Measurements from ENCODE around the gene CMIP. TPM values are rescaled to one million over a fixed set of nuclear protein-coding genes. Genes with fewer than 3 reads are reported as not detected.

Gene CMIP
- total RNA-seq, 1 experiment from 2014 or later, result 63.7 TPM

GRCh38 chr16:81445143-81445961 lies 744 bp downstream of the CMIP start:
- H3K4me3 Mint-ChIP-seq, result peak overlapping the region; percentile 82
- ChIA-PET POLR2A (interaction anchor here (0.6 to 1.1 kb wide), 3 partner anchors 23 to 346 kb away, joined by 3 to 5 read pairs (median 3); no protein-coding TSS in a partner anchor), CTCF (interaction anchor here (1.2 kb wide), 1 partner anchor 140 kb away, joined by 7 read pairs; no protein-coding TSS in a partner anchor)
- ATAC-seq, result no peak; the same call in 1 of the 2 replicates
- H3K36me3 Mint-ChIP-seq, result no peaks in the 10 kb centered on the region
- H3K27ac Mint-ChIP-seq, result peak overlapping the region; percentile 73; the same call in 1 of the 2 replicates
- H3K9me3 Mint-ChIP-seq, result no peaks in the 10 kb centered on the region
- DNase-seq (ENCODE audit: low spot score), result no peak
- H3K4me1 Mint-ChIP-seq, result peaks cover 47% of the 10 kb centered on the region
- H3K27me3 Mint-ChIP-seq (ENCODE audit: low read depth), result peaks cover 24% of the 10 kb centered on the region
- TF ChIP-seq, protein P1, sequence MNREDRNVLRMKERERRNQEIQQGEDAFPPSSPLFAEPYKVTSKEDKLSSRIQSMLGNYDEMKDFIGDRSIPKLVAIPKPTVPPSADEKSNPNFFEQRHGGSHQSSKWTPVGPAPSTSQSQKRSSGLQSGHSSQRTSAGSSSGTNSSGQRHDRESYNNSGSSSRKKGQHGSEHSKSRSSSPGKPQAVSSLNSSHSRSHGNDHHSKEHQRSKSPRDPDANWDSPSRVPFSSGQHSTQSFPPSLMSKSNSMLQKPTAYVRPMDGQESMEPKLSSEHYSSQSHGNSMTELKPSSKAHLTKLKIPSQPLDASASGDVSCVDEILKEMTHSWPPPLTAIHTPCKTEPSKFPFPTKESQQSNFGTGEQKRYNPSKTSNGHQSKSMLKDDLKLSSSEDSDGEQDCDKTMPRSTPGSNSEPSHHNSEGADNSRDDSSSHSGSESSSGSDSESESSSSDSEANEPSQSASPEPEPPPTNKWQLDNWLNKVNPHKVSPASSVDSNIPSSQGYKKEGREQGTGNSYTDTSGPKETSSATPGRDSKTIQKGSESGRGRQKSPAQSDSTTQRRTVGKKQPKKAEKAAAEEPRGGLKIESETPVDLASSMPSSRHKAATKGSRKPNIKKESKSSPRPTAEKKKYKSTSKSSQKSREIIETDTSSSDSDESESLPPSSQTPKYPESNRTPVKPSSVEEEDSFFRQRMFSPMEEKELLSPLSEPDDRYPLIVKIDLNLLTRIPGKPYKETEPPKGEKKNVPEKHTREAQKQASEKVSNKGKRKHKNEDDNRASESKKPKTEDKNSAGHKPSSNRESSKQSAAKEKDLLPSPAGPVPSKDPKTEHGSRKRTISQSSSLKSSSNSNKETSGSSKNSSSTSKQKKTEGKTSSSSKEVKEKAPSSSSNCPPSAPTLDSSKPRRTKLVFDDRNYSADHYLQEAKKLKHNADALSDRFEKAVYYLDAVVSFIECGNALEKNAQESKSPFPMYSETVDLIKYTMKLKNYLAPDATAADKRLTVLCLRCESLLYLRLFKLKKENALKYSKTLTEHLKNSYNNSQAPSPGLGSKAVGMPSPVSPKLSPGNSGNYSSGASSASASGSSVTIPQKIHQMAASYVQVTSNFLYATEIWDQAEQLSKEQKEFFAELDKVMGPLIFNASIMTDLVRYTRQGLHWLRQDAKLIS (CRISPR knock-in tag; IDR thresholded peaks at IDR 0.05; ENCODE audit: borderline replicate concordance), result no peak
- no peak for TF ChIP-seq NFATC4 (CRISPR knock-in tag; IDR thresholded peaks at IDR 0.05)
- TF ChIP-seq SMAD3 (CRISPR knock-in tag; IDR thresholded peaks at IDR 0.05; ENCODE audit: borderline replicate concordance), result no peak
- TF ChIP-seq, protein P2, sequence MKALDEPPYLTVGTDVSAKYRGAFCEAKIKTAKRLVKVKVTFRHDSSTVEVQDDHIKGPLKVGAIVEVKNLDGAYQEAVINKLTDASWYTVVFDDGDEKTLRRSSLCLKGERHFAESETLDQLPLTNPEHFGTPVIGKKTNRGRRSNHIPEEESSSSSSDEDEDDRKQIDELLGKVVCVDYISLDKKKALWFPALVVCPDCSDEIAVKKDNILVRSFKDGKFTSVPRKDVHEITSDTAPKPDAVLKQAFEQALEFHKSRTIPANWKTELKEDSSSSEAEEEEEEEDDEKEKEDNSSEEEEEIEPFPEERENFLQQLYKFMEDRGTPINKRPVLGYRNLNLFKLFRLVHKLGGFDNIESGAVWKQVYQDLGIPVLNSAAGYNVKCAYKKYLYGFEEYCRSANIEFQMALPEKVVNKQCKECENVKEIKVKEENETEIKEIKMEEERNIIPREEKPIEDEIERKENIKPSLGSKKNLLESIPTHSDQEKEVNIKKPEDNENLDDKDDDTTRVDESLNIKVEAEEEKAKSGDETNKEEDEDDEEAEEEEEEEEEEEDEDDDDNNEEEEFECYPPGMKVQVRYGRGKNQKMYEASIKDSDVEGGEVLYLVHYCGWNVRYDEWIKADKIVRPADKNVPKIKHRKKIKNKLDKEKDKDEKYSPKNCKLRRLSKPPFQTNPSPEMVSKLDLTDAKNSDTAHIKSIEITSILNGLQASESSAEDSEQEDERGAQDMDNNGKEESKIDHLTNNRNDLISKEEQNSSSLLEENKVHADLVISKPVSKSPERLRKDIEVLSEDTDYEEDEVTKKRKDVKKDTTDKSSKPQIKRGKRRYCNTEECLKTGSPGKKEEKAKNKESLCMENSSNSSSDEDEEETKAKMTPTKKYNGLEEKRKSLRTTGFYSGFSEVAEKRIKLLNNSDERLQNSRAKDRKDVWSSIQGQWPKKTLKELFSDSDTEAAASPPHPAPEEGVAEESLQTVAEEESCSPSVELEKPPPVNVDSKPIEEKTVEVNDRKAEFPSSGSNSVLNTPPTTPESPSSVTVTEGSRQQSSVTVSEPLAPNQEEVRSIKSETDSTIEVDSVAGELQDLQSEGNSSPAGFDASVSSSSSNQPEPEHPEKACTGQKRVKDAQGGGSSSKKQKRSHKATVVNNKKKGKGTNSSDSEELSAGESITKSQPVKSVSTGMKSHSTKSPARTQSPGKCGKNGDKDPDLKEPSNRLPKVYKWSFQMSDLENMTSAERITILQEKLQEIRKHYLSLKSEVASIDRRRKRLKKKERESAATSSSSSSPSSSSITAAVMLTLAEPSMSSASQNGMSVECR (CRISPR knock-in tag; IDR thresholded peaks at IDR 0.05; ENCODE audit: borderline replicate concordance), result peak; percentile 63; the same call in 1 of the 2 replicates
- no peak for TF ChIP-seq GTF2I (CRISPR knock-in tag; conservative IDR thresholded peaks at IDR 0.05)
- TF ChIP-seq, protein P3, sequence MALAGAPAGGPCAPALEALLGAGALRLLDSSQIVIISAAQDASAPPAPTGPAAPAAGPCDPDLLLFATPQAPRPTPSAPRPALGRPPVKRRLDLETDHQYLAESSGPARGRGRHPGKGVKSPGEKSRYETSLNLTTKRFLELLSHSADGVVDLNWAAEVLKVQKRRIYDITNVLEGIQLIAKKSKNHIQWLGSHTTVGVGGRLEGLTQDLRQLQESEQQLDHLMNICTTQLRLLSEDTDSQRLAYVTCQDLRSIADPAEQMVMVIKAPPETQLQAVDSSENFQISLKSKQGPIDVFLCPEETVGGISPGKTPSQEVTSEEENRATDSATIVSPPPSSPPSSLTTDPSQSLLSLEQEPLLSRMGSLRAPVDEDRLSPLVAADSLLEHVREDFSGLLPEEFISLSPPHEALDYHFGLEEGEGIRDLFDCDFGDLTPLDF (CRISPR knock-in tag; IDR thresholded peaks at IDR 0.05), result no peak
- TF ChIP-seq ZNF263 (CRISPR knock-in tag; IDR thresholded peaks at IDR 0.05; ENCODE audit: low read depth), result no peak
- no peak for TF ChIP-seq TCF7 (CRISPR knock-in tag; IDR thresholded peaks at IDR 0.05; ENCODE audit: low read depth)
- TF ChIP-seq SMAD4 (CRISPR knock-in tag; IDR thresholded peaks at IDR 0.05), result no peak
- no peak for TF ChIP-seq TEAD4 (CRISPR knock-in tag; IDR thresholded peaks at IDR 0.05)
- TF ChIP-seq, protein P4, sequence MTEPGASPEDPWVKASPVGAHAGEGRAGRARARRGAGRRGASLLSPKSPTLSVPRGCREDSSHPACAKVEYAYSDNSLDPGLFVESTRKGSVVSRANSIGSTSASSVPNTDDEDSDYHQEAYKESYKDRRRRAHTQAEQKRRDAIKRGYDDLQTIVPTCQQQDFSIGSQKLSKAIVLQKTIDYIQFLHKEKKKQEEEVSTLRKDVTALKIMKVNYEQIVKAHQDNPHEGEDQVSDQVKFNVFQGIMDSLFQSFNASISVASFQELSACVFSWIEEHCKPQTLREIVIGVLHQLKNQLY (CRISPR knock-in tag; IDR thresholded peaks at IDR 0.05), result no peak
- TF ChIP-seq CTCF (IDR thresholded peaks at IDR 0.05), result no peak
- TF ChIP-seq ZNF138 (CRISPR knock-in tag; conservative IDR thresholded peaks at IDR 0.05), result no peak
- TF ChIP-seq NFE2L1 (CRISPR knock-in tag; IDR thresholded peaks at IDR 0.05), result no peak
- 0 out of 2 replicates have a peak, but pooled peaks have one; percentile 16 for TF ChIP-seq ZNF423 (CRISPR knock-in tag; IDR thresholded peaks at IDR 0.05)
- TF ChIP-seq FOXJ3 (CRISPR knock-in tag; IDR thresholded peaks at IDR 0.05; ENCODE audit: borderline replicate concordance), result no peak
- TF ChIP-seq NR2C2 (CRISPR knock-in tag; IDR thresholded peaks at IDR 0.05), result no peak
- no peak for TF ChIP-seq RORB (CRISPR knock-in tag; IDR thresholded peaks at IDR 0.05)
- TF ChIP-seq SOX15 (CRISPR knock-in tag; IDR thresholded peaks at IDR 0.05), result no peak
- TF ChIP-seq, protein P5, sequence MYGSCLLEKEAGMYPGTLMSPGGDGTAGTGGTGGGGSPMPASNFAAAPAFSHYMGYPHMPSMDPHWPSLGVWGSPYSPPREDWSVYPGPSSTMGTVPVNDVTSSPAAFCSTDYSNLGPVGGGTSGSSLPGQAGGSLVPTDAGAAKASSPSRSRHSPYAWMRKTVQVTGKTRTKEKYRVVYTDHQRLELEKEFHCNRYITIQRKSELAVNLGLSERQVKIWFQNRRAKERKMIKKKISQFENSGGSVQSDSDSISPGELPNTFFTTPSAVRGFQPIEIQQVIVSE (CRISPR knock-in tag; IDR thresholded peaks at IDR 0.05; ENCODE audit: borderline replicate concordance), result no peak
- TF ChIP-seq, protein P6, sequence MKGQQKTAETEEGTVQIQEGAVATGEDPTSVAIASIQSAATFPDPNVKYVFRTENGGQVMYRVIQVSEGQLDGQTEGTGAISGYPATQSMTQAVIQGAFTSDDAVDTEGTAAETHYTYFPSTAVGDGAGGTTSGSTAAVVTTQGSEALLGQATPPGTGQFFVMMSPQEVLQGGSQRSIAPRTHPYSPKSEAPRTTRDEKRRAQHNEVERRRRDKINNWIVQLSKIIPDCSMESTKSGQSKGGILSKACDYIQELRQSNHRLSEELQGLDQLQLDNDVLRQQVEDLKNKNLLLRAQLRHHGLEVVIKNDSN (CRISPR knock-in tag; IDR thresholded peaks at IDR 0.05), result 0 out of 2 replicates have a peak, but pooled peaks have one; percentile 17

All from WTC11 (cell line).